ENCODE measurements around the gene TMEM167B.

Gene TMEM167B

DNA sequence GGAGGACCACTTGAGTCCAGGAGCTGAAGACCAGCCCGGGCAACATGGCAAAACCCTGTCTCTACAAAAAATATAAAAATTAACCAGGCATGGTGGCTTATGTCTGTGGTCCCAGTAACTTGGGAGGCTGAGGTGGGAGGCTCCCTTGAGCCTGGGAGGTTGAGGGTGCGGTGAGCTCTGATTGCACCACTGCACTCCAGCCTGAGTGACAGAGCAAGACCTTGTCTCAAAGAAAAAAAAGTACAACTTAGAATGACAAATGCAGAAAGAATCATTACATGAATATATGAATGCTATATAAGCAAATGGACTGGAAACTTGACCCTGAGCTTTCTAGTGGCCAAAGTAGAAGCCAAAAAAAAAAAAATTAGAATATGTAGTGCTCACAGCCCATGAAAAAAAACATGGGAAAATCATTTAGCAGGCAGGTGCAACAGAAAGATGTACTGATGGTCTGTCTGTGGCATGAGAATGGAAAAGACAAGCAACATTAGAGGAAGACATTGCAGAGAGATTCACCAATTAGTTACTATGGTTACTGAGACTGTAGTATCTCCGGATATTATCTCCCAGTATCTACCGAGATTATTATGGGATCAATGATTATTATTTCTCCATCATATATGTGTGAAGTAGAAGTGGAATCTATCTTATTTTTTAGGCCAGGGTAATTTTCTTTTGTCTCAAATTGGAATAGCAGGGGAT is 42.6 kb downstream of the TMEM167B start:
- H3K4me3 ChIP-seq (ENCODE audit: low read depth, low read length): no peak overlapping the region
- peak; percentile 37 for DNase-seq (ENCODE audit: low read depth)
- TF ChIP-seq, protein P1, sequence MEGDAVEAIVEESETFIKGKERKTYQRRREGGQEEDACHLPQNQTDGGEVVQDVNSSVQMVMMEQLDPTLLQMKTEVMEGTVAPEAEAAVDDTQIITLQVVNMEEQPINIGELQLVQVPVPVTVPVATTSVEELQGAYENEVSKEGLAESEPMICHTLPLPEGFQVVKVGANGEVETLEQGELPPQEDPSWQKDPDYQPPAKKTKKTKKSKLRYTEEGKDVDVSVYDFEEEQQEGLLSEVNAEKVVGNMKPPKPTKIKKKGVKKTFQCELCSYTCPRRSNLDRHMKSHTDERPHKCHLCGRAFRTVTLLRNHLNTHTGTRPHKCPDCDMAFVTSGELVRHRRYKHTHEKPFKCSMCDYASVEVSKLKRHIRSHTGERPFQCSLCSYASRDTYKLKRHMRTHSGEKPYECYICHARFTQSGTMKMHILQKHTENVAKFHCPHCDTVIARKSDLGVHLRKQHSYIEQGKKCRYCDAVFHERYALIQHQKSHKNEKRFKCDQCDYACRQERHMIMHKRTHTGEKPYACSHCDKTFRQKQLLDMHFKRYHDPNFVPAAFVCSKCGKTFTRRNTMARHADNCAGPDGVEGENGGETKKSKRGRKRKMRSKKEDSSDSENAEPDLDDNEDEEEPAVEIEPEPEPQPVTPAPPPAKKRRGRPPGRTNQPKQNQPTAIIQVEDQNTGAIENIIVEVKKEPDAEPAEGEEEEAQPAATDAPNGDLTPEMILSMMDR (IDR thresholded peaks at IDR 0.05; ENCODE audit: low read depth, low read length): no peak
- TF ChIP-seq, protein P2, sequence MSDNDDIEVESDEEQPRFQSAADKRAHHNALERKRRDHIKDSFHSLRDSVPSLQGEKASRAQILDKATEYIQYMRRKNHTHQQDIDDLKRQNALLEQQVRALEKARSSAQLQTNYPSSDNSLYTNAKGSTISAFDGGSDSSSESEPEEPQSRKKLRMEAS (IDR thresholded peaks at IDR 0.05; ENCODE audit: low read depth, low read length): no peak

- peak; percentile 79 for DNase-seq (ENCODE audit: low read depth)
- no peak overlapping the region for H3K4me3 ChIP-seq (ENCODE audit: low read depth, low read length)
- TF ChIP-seq, protein P1 (IDR thresholded peaks at IDR 0.05; ENCODE audit: low read depth, low read length): no peak
- TF ChIP-seq MYC (IDR thresholded peaks at IDR 0.05; ENCODE audit: low read depth, low read length) (no peak), POLR2A (IDR thresholded peaks at IDR 0.05; ENCODE audit: extremely low read depth, insufficient read length) (no peak)
- TF ChIP-seq, protein P2 (IDR thresholded peaks at IDR 0.05; ENCODE audit: low read depth, low read length): no peak
These were observed 43.3 kb downstream of the TMEM167B start for GRCh38 chr1:109133815-109134214.

GRCh38 chr1:109134423-109134822 is 43.9 kb downstream of the TMEM167B start:
- no peak overlapping the region for H3K4me3 ChIP-seq (ENCODE audit: low read depth, low read length)
- no peak for DNase-seq (ENCODE audit: low read depth)
- TF ChIP-seq, protein P2 (IDR thresholded peaks at IDR 0.05; ENCODE audit: low read depth, low read length): no peak
- TF ChIP-seq, protein P1 (IDR thresholded peaks at IDR 0.05; ENCODE audit: low read depth, low read length): no peak
- no peak for TF ChIP-seq POLR2A (IDR thresholded peaks at IDR 0.05; ENCODE audit: extremely low read depth, insufficient read length)
- TF ChIP-seq MYC (IDR thresholded peaks at IDR 0.05; ENCODE audit: low read depth, low read length): no peak

GRCh38 chr1:109135940-109136339 is 45.4 kb downstream of the TMEM167B start:
- no peak overlapping the region for H3K4me3 ChIP-seq (ENCODE audit: low read depth, low read length)
- DNase-seq (ENCODE audit: low read depth): no peak
- TF ChIP-seq, protein P1 (IDR thresholded peaks at IDR 0.05; ENCODE audit: low read depth, low read length): no peak
- TF ChIP-seq MYC (IDR thresholded peaks at IDR 0.05; ENCODE audit: low read depth, low read length) (no peak), POLR2A (IDR thresholded peaks at IDR 0.05; ENCODE audit: extremely low read depth, insufficient read length) (no peak)
- TF ChIP-seq, protein P2 (IDR thresholded peaks at IDR 0.05; ENCODE audit: low read depth, low read length): no peak

DNA sequence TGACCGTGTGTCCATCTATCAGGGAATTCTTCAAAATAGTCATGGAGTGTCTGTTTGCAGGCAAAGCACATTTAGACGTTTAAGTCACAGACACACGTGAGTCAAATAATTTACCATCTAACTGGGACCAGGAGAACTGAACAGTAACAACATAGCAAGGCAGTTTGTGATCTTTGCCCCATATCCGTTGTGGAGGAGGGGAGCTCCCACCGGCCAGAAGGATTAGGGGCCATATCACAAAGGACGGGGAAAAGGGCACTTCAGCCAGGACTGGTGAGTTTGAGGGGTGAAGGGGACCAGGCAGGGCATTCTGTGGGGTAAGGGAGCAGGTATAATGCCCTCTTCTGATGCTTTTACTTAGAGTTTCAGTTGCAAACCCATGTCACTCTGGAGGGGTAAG is 46.2 kb downstream of the TMEM167B start:
- no peak overlapping the region for H3K4me3 ChIP-seq (ENCODE audit: low read depth, low read length)
- TF ChIP-seq POLR2A (IDR thresholded peaks at IDR 0.05; ENCODE audit: extremely low read depth, insufficient read length): no peak
- TF ChIP-seq, protein P1 (IDR thresholded peaks at IDR 0.05; ENCODE audit: low read depth, low read length): no peak
- DNase-seq (ENCODE audit: low read depth): no peak

- no peak for TF ChIP-seq POLR2A (IDR thresholded peaks at IDR 0.05; ENCODE audit: extremely low read depth, insufficient read length)
- TF ChIP-seq, protein P2 (IDR thresholded peaks at IDR 0.05; ENCODE audit: low read depth, low read length): no peak
- TF ChIP-seq, protein P1 (IDR thresholded peaks at IDR 0.05; ENCODE audit: low read depth, low read length): no peak
- TF ChIP-seq MYC (IDR thresholded peaks at IDR 0.05; ENCODE audit: low read depth, low read length): no peak
- no peak for DNase-seq (ENCODE audit: low read depth)
- no peak overlapping the region for H3K4me3 ChIP-seq (ENCODE audit: low read depth, low read length)
These were observed 47.4 kb downstream of the TMEM167B start for GRCh38 chr1:109137958-109138357.
